ENCODE data around the gene RAD1.

DNA sequence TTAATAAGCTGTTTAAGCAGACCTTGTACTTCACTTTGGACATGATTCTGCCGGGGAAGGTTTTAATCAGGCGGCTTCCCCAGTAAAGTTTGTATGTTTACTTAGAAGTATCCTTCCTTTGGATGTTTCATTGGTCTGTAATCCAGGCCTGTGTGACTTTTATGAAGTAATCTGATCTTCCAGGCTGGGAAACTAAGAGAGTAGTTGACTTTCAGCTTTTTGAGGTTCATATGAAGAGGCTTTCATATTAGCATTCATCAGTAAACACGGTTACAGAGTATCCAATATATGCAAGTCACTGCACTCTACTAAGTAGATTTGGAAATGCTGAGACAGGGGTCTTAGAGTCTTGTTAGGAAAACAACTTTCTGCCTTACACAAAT lies 15.1 kb upstream of the RAD1 start:
- TF ChIP-seq CTCF (IDR thresholded peaks at IDR 0.05; ENCODE audit: poor library complexity, severe bottlenecking), result no peak
- TF ChIP-seq EP300 (conservative IDR thresholded peaks at IDR 0.05; ENCODE audit: poor library complexity, severe bottlenecking), result no peak
- TF ChIP-seq RAD21 (conservative IDR thresholded peaks at IDR 0.05), result no peak
- no peak for TF ChIP-seq MXI1 (conservative IDR thresholded peaks at IDR 0.05; ENCODE audit: poor library complexity, severe bottlenecking)
- TF ChIP-seq POLR2AphosphoS5 (IDR thresholded peaks at IDR 0.05), result no peak
- no peak for TF ChIP-seq TAF1 (IDR thresholded peaks at IDR 0.05; ENCODE audit: low read depth)
- TF ChIP-seq EZH2 (IDR thresholded peaks at IDR 0.05; ENCODE audit: borderline replicate concordance, insufficient read depth, low read length, poor library complexity, severe bottlenecking), result no peak
- no peak for TF ChIP-seq SMC3 (conservative IDR thresholded peaks at IDR 0.05; ENCODE audit: poor library complexity)
